HCT116 (cell line): ENCODE data around the gene PATL2.
"Not testable (repeated sequence)": the region's sequence is repeated elsewhere in the genome, so short reads cannot be mapped to it uniquely, and the experiment has no call there.

ENCODE experiments used
- CEBPB ChIP-seq: IDR thresholded peaks from 2 replicates; pipeline ENCODE4 v1.6.1; 2012; ENCODE audit warnings: low read depth
- ELF1 ChIP-seq: IDR thresholded peaks from 2 replicates; pipeline ENCODE4 v1.6.1; 2012; ENCODE audit warnings: low read depth, borderline replicate concordance
- EZH2phosphoT487 ChIP-seq: fragments of 200-600 bp; IDR thresholded peaks from 2 replicates; pipeline ENCODE4 v1.6.1; 2018; ENCODE audit warnings: antibody characterized with exemption, borderline replicate concordance
- FOSL1 ChIP-seq: IDR thresholded peaks from 2 replicates; pipeline ENCODE4 v1.6.1; 2012; ENCODE audit warnings: low read depth
- POLR2A ChIP-seq: IDR thresholded peaks from 2 replicates; pipeline ENCODE4 v1.7.0; 2011; ENCODE audit warnings: borderline replicate concordance; ENCODE audit not compliant: insufficient read depth, insufficient read length; ENCODE audit errors: extremely low read depth
- POLR2AphosphoS5 ChIP-seq: IDR thresholded peaks from 2 replicates; pipeline ENCODE4 v1.6.1; 2011; ENCODE audit warnings: mild to moderate bottlenecking, low read depth, low read length, moderate library complexity
- RAD21 ChIP-seq: IDR thresholded peaks from 2 replicates; pipeline ENCODE4 v1.6.1; 2012; ENCODE audit warnings: low read depth, mild to moderate bottlenecking
- SP1 ChIP-seq: IDR thresholded peaks from 2 replicates; pipeline ENCODE4 v1.6.1; 2012; ENCODE audit warnings: low read depth
- SRF ChIP-seq: IDR thresholded peaks from 2 replicates; pipeline ENCODE4 v1.6.1; 2012; ENCODE audit warnings: low read depth
- TCF7L2 ChIP-seq: IDR thresholded peaks from 2 replicates; pipeline ENCODE4 v1.7.0; 2011; ENCODE audit warnings: borderline replicate concordance, inconsistent platforms; ENCODE audit not compliant: insufficient read depth, insufficient read length; ENCODE audit errors: extremely low read depth
- YY1 ChIP-seq: IDR thresholded peaks from 2 replicates; pipeline ENCODE4 v1.6.1; 2011; ENCODE audit warnings: low read length, low read depth, moderate library complexity, mild to moderate bottlenecking; ENCODE audit not compliant: insufficient replicate concordance; ENCODE audit errors: extremely low read depth
- ZNF274 ChIP-seq: fragments of 200-500 bp; sonication (Bioruptor generic); IDR thresholded peaks from 2 replicates; pipeline ENCODE4 v1.6.1; 2014; ENCODE audit warnings: mild to moderate bottlenecking, low read depth, low read length, inconsistent platforms
- TF ChIP-seq, protein P1 (sequence below), 3 experiments: fragments of 200-600 bp in 1 of 3; sonication (generic) in 1 of 3; IDR thresholded peaks in 2 of 3; conservative IDR thresholded peaks in 1 of 3; 2 replicates each; pipeline ENCODE4 v1.5.1; 2012 to 2017; ENCODE audit warnings: low read depth in 2 of 3, low read length in 2 of 3, antibody characterized with exemption in 1 of 3, borderline replicate concordance in 1 of 3, control low read depth in 1 of 3, mild to moderate bottlenecking in 1 of 3, mixed read lengths in 1 of 3, mixed run types in 1 of 3, moderate library complexity in 1 of 3; ENCODE audit not compliant: insufficient read depth in 1 of 3
- TF ChIP-seq, protein P2 (sequence below): IDR thresholded peaks from 2 replicates; pipeline ENCODE4 v1.6.1; 2012

DNA sequence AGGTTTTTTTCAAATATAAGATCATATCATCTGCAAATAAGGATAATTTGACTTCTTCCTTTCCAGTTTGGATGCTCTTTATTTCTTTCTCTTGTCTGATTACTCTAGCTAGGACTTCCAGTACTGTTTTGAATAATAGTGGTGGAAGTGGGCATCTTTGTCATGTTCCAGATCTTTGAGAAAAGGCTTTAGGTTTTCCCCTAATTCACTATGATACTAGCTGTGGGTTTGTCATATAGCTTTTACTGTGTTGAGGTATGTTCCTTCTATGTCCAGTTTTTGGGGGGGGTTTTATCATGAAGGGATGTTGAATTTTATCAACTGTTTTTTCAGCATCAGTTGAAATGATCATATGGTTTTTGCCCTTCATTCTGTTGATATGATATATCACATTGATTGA, 10.4 kb downstream of the PATL2 start:
- TF ChIP-seq POLR2AphosphoS5, POLR2A, SRF, TCF7L2, CEBPB, EZH2phosphoT487, FOSL1, RAD21, SP1, ELF1, YY1, ZNF274: not testable (repeated sequence)
- TF ChIP-seq, protein P1, sequence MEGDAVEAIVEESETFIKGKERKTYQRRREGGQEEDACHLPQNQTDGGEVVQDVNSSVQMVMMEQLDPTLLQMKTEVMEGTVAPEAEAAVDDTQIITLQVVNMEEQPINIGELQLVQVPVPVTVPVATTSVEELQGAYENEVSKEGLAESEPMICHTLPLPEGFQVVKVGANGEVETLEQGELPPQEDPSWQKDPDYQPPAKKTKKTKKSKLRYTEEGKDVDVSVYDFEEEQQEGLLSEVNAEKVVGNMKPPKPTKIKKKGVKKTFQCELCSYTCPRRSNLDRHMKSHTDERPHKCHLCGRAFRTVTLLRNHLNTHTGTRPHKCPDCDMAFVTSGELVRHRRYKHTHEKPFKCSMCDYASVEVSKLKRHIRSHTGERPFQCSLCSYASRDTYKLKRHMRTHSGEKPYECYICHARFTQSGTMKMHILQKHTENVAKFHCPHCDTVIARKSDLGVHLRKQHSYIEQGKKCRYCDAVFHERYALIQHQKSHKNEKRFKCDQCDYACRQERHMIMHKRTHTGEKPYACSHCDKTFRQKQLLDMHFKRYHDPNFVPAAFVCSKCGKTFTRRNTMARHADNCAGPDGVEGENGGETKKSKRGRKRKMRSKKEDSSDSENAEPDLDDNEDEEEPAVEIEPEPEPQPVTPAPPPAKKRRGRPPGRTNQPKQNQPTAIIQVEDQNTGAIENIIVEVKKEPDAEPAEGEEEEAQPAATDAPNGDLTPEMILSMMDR (IDR thresholded peaks at IDR 0.05 in 2 of 3, conservative IDR thresholded peaks at IDR 0.05 in 1 of 3; ENCODE audit: borderline replicate concordance in 1 of 3, insufficient read depth in 1 of 3, low read depth in 2 of 3, low read length in 2 of 3), result not testable (repeated sequence)
- TF ChIP-seq, protein P2, sequence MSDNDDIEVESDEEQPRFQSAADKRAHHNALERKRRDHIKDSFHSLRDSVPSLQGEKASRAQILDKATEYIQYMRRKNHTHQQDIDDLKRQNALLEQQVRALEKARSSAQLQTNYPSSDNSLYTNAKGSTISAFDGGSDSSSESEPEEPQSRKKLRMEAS, result not testable (repeated sequence)
